Stimulated activated CD4-positive, alpha-beta T cell treated with anti-CD3 and anti-CD28 coated beads, Interleukin-4, amount 100 ng/mL, for 24 hours (primary cell): ENCODE results near the gene CTBP1.
A peak's percentile ranks its signal among the peaks of the same experiment; 100 is the strongest.
"Not testable (repeated sequence)": the region's sequence is repeated elsewhere in the genome, so short reads cannot be mapped to it uniquely, and the experiment has no call there.

Experiments used
- DNase-seq: peaks from one replicate; pipeline ENCODE4 v3.0.0-alpha.2; 2020

CTBP1 gene

DNA sequence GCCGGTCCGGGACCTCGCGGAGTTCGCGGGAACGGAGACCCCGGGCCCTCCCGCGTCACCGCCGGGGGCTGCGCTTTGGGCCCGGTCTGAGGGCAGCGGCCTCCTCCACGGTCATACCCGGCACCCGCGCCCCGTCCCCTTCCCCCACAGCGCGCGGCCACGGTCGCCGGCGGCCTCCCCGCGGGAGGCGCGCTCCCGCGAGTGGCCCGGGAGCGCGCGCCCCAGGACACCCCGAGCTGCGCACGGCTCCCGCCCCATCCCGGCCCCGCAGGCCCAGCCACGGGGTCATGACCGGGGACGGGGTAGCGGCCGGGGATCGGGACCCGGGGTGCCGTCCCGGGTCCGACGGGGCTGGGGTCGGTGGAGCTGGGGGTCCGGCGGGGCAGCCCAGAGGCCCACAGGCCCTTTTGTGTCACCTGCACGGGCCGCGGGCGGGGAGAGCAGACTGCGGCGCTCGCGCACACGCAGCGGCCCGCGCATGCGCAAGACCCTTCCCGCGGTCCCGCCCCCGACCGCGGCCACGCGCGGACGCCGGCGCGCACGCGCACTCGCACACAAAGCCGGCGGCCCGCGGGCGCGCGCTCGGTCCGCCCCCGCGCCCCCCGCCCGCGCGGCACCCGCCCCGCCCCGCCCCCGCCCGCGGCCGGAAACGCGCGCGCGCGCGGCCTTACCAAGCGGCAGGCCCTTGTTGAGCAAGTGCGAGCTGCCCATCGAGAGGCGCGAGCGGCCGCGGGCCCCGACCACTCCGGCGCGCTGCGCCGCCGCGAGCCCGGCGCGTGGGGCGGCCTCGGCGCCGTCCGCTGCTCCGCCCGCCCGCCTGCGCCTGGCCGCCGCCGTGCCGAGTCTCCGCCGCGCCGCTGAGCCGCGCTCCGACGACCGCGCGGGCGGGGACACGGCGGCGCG is at the start of gene CTBP1:
Gene CTBP1, minus strand, starts transcription at position 886 of the 903 bp plus-strand sequence. CDS start 7,799 bp downstream, outside the sequence.
- peak; percentile 78 for DNase-seq

- no peak for DNase-seq
Measured at GRCh38 chr4:1298461-1298860, 49.5 kb upstream of the CTBP1 start.

GRCh38 chr4:1297456-1298325 is 48.8 kb upstream of the CTBP1 start:
- DNase-seq: no peak

GRCh38 chr4:1297023-1297395 is 48.1 kb upstream of the CTBP1 start:
- no peak for DNase-seq

- no peak for DNase-seq
Measured at GRCh38 chr4:1296324-1297022, 47.5 kb upstream of the CTBP1 start.

- no peak for DNase-seq
Measured at GRCh38 chr4:1295405-1296055, 46.6 kb upstream of the CTBP1 start.

DNA sequence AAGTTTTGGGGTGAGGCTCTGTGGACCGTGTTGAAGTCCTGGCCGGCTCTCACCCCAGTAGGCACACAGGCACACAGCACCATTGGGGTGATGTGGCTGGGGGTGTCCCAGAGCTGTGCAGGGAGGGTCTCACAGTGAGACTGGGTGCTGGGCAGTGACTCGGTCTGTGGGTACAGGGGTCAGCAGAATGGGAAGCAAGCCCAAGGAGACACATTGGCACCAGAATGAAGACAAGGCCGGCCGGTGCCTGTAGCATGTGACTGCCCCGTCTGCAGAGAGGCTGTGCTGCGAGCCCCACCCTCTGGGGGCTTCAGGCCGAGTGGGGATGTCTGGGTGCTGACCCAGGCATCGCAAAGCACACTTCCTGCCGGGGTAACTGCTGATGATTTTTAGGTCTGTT is 46.0 kb upstream of the CTBP1 start:
- DNase-seq: no peak

DNA sequence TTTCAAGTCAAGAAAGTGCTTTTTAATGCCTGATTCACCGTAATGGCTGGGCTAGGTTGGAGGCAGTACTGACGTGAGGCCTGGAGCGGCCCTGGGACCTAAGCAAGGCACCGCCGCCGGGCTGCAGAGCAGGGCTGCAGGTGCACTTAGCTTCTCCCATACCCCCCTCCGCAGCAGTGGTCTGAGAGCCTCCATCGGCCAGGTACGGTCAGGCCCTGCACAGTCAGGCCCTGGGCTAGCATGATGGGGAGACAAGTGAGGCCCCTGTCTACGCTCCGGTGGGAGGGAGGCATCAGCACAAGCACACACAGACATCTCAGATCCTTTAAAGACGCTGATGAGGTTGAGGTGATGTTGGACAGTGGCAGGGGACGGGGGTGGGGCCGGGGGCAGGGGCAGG is 45.5 kb upstream of the CTBP1 start:
- no peak for DNase-seq

DNA sequence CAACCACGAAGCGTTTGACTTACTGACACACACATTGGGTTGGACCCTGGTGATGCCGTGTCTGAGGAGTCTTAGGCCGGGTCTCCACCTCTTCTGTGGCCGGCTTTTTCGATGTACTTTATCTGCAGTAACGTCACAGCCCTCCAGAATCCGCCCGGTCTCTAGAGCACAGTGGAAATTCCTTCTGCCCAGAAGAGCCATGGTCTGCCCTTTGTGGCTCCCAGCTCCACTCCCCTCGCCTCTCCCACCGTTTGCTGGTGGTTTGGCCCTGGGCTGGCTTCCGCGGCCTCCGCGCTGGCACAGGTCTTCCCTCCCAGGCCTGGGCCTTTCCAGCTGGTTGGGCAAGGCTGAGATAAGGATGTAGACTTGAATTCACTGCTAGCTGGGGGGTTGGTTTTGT is 45.1 kb upstream of the CTBP1 start:
- DNase-seq: no peak

DNA sequence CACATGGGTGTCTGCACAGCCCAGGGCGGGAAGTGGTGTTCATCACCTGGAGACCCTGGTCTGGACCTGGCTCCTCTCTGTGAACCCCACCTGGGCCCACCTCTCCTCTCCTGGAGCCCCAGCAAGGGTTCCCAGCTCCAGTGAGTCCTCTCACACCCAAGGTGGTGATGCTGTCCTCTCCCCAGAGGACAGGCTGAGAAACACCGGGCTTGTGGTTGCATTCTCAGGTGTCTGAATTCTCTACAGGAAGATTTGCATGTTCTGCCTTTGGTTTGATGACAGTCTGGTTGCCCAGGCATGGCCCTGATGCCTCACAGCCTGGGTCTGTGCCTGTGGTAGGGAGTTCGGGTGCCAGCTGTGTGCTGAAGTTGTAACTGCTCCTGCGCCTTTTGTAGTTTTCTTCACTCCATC is 44.6 kb upstream of the CTBP1 start:
- no peak for DNase-seq

DNA sequence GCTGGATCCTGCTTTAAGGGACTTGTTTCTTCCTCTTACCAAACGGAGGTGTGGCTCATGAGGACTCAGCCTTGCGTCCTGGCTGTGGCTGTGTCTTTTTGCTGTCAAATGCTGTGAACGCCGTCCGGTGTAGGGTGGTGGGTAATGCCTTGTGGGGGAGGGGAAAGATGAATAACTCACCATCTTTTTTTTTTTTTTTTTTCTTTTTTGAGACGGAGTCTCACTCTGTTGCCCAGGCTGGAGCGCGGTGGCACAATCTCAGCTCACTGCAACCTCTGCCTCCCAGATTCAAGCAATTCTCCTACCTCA is 43.7 kb upstream of the CTBP1 start:
- not testable (repeated sequence) for DNase-seq

DNA sequence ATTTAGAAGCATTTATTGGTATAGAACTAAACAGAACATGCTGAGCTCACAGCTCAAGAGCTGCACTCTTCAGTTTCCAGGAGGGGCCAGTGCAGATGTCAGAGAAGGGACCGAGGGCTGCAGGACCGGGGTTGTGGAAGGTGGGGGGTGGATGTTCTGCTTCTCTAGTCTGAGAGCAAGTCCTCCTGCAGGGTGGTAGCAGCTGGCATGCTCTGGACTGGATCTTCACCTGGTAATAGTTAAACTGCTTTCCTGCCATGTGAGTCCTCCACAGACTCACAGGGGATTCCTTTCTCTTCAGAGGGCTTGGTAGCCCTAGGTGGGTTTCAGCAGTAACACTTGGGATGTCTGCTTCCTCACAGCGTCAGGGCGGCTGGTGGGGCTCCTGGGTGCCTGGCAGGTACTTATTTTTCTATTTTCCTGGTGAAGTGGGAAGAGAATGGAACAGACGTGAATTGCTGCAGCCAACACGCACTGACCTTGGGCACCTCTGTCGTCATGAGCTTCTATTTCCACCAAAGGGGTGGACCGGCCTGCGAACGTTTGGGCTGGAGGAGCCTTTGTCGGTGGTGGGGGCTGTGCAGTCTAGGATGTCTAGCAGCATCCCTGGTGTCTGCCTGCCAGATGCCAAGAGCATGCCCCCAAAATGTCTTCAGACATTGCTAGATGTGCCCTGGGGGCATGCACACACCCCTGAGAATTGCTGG is 43.2 kb upstream of the CTBP1 start:
- no peak for DNase-seq

DNA sequence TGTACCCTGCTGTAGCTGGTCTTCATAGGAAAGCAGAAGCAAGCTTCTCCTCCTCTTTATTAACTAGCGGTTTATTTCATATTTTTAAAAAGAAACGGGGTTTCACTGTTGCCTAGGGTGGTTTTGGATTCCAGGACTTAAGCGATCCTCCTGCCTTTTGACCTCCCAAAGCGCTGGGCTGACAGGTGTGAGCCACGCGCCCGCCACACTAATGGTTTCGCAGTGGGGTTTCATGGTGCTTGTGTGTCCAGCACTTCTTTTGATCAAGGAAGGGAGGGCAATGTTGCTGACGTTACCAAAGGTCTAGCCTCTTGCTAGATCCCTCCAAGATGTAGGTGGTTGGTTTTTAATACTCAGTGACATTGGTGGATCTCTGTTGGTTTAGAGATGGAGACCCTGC is 42.2 kb upstream of the CTBP1 start:
- no peak for DNase-seq

GRCh38 chr4:1290165-1290977 is 41.4 kb upstream of the CTBP1 start:
- DNase-seq: no peak

DNA sequence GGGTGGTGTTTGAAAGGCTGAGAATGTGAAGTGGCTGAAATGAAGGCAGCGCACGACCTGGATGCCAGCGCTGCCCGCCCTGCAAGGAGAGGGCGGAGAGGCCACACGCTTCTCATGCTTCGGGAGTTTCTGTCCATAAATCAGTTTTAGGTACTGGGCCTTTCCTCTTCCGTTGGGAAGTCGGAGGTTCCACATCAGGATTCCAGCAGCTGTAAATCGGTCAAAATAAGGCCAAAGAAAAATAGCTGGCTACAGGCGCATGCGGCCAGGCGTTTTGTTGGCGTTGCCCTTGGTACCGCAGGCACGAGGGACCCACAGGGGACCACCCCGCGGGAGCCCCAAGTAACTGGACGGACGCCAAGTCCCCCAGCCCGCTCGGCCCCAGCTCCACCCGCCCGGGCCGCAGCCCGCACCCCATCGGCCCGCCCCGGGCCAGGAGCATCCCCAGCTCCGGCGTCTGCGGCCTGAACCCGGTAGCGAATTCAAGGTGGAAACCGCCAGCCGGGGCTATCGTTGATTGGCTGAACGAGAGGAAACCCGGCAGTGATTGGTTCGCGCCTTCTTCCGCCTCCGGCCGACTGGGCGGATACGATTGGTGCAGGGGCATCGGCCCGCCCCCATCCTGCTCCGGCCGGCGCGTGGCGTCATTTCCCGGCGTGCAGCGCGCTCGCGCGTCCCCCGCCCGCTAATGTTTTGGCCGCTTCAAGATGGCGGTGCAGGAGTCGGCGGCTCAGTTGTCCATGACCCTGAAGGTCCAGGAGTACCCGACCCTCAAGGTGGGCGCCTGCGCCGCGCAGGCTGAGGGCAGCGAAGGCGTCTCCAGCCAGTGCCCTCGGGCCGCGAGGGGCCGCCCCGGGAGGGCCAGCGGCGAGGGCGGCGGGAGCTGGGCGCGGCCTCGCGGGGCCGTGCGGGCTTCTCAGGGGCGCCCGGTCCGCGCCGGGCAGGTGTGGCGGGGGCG is 40.6 kb upstream of the CTBP1 start, which contains the start of gene MAEA:
Gene MAEA, plus strand, starts transcription at position 685 of the 958 bp plus-strand sequence. Its CDS starts 23 bp downstream, at position 708.
- DNase-seq: peak; percentile 98

DNA sequence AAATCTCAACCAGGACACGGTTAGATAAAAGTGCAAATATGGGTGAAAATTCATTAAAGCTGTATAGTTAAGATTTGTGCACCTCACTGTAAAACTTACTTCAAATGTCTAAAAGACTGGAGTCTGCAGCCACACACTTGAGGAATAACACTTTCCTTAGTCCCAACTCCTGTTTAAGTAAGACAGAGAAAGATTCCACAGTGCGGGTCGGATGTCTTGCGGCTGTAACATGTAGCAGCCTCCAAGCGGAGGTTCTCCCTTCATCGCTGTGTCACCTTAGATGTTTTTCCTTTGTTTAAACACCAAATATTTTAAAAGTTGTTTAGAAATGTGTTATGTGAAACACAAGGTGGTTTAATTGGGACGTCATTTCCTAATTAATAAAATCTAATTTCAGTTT is 39.9 kb upstream of the CTBP1 start:
- DNase-seq: no peak

GRCh38 chr4:1285790-1286553 is 37.0 kb upstream of the CTBP1 start:
- DNase-seq: peak; percentile 53

GRCh38 chr4:1285151-1285789 is 36.3 kb upstream of the CTBP1 start:
- no peak for DNase-seq

DNA sequence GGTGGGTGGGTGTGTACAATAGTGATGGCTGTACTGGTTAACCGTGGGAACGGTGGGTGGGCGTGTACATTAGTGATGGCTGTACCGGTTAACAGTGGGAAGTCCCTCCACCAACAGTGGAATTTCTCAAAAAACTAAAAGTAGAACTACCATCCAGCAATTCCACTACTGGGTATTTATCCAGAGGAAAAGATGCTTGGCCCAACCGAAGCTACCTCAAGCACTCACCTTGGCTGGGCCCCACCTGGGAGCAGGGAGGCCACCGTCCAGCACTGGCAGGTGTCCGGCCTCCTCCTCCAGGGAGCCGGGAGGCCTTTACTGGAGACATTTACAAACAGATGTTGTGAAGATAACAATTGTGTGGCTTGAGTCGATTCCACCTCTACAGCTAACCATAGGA is 34.8 kb upstream of the CTBP1 start:
- DNase-seq: no peak
